HG02870 (cell line): Measurements from ENCODE around the gene METTL6.
A peak's percentile ranks its signal among the peaks of the same experiment; 100 is the strongest.
"Not testable (repeated sequence)": the region's sequence is repeated elsewhere in the genome, so short reads cannot be mapped to it uniquely, and the experiment has no call there.

Experiments
- ATAC-seq: cut with Tn5 transposase; IDR thresholded peaks from one replicate; pipeline ENCODE4 v1.9.1; 2021; ENCODE audit warnings: mild to moderate bottlenecking, moderate library complexity; ENCODE audit not compliant: unreplicated experiment

Gene METTL6

GRCh38 chr3:15375461-15376000 lies 51.8 kb downstream of the METTL6 start:
- ATAC-seq: no peak

GRCh38 chr3:15372918-15373317 lies 54.4 kb downstream of the METTL6 start:
- ATAC-seq: no peak

- ATAC-seq: no peak
Measured at GRCh38 chr3:15368561-15369135, 58.7 kb downstream of the METTL6 start.

GRCh38 chr3:15367059-15367458 lies 60.3 kb downstream of the METTL6 start:
- ATAC-seq: no peak

GRCh38 chr3:15364078-15364477 lies 63.3 kb downstream of the METTL6 start:
- not testable (repeated sequence) for ATAC-seq

GRCh38 chr3:15361494-15362214 lies 65.7 kb downstream of the METTL6 start:
- peak; percentile 75 for ATAC-seq

- ATAC-seq: no peak
Measured at GRCh38 chr3:15360788-15361493, 66.4 kb downstream of the METTL6 start.
